ENCODE measurements around the gene USP34. TPM values are rescaled to one million over a fixed set of nuclear protein-coding genes. Genes with fewer than 3 reads are reported as not detected.
A peak's percentile ranks its signal among the peaks of the same experiment; 100 is the strongest.

USP34 gene
- total RNA-seq, 6 experiments from 2014 or later: 50.3 to 65.4 (median 58.5) TPM

DNA sequence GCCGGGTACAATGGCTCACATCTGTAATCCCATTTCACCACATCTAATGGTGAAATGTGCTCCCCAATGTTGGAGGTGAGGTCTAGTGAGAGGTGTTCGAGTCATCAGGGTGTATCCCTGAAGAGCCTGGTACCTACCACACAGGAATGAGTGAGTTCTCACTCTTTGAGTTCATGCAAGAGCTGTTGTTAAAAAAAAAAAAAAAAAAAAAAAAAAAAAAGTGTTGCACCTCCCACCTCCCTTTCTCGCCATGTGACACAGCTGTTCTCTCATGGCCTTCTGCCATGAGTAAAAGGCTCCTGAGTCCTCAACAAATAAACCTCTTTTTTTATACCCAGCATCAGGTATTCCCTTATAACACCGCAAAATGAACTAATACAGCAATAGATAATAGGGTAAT lies 202.6 kb downstream of the USP34 start:
- Mint-ChIP-seq H3K36me3 (ENCODE audit: low read depth) (peaks cover 29% of the 10 kb centered on the region), H3K27me3 (ENCODE audit: insufficient read depth) (peaks cover 1% of the 10 kb centered on the region; the same call in 1 of the 2 replicates), H3K4me1 (ENCODE audit: low read depth) (peaks cover 13% of the 10 kb centered on the region), H3K9me3 (no peaks in the 10 kb centered on the region), H3K4me3 (no peak overlapping the region), H3K27ac (no peak overlapping the region)
- TF ChIP-seq, protein P1, sequence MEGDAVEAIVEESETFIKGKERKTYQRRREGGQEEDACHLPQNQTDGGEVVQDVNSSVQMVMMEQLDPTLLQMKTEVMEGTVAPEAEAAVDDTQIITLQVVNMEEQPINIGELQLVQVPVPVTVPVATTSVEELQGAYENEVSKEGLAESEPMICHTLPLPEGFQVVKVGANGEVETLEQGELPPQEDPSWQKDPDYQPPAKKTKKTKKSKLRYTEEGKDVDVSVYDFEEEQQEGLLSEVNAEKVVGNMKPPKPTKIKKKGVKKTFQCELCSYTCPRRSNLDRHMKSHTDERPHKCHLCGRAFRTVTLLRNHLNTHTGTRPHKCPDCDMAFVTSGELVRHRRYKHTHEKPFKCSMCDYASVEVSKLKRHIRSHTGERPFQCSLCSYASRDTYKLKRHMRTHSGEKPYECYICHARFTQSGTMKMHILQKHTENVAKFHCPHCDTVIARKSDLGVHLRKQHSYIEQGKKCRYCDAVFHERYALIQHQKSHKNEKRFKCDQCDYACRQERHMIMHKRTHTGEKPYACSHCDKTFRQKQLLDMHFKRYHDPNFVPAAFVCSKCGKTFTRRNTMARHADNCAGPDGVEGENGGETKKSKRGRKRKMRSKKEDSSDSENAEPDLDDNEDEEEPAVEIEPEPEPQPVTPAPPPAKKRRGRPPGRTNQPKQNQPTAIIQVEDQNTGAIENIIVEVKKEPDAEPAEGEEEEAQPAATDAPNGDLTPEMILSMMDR (IDR thresholded peaks at IDR 0.05): no peak
- DNase-seq: no peak

DNA sequence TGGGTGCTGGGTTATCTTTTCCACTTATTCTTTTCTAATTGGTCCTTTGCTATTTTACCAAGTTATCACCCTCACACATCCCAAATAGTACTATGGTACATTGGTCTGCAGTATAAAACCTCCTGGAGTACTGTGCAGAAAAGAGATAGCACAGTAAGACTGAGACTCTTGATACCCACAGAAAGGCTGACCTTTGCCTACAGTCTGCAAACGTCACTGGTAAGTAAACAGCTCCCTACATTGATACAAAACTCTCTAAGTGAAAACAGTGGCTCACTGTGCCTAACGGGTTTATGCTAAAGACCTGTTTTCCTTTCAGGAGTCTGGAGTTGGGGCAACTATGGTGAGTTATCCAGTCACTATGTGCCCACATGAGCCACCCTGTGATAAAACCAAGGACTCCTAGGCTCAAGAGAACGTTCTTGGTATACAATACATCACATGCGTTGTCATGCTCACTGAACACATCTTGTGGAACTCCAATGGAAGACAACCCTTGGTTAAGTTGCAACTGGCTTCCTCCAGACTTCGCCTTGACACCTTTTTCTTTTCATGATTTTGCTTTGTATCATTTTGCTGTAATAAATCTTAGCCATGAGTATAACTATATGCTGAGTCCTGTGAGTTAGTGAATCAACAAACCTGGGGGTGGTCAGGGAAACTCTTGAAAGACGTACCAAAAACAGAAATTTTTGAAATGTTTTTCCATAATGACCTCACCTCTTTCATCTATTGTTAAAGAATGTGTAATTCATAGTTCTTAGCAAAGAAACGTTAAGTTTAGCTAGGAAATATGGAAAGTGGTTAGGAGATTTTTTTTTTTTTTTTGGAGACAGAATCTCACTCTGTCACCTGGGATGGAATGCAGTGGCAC lies 204.0 kb downstream of the USP34 start:
- H3K4me1 Mint-ChIP-seq (ENCODE audit: low read depth): peaks cover 13% of the 10 kb centered on the region
- TF ChIP-seq, protein P1 (IDR thresholded peaks at IDR 0.05): no peak
- peaks cover 35% of the 10 kb centered on the region for H3K36me3 Mint-ChIP-seq (ENCODE audit: low read depth)
- H3K27ac Mint-ChIP-seq: no peak overlapping the region
- no peak for DNase-seq
- H3K27me3 Mint-ChIP-seq (ENCODE audit: insufficient read depth): peaks cover 1% of the 10 kb centered on the region; the same call in 1 of the 2 replicates
- no peak overlapping the region for H3K4me3 Mint-ChIP-seq
- peaks cover 9% of the 10 kb centered on the region for H3K9me3 Mint-ChIP-seq

DNA sequence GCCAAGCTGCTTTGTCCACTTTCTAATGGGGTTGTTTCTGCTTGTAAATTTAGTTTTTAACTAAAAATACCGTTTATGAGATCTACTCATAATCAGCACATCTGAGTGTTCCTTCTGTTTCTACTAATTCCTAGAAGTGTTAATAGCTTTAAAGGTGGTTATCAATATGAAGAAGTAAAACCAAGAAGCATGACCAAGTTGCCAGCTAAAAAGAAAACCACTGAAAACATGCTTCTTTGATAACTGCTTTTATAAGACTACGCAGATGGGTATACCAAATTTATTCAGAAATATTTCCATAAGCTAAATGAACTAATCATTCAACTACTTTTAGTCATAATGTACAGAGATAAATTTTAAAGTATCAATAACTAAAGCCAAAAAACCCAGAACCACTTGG lies 207.1 kb downstream of the USP34 start:
- Mint-ChIP-seq H3K9me3 (peaks cover 9% of the 10 kb centered on the region), H3K27me3 (ENCODE audit: insufficient read depth) (peaks cover 1% of the 10 kb centered on the region; the same call in 1 of the 2 replicates), H3K4me1 (ENCODE audit: low read depth) (peaks cover 13% of the 10 kb centered on the region), H3K36me3 (ENCODE audit: low read depth) (peaks cover 46% of the 10 kb centered on the region), H3K27ac (no peak overlapping the region; the same call in 1 of the 2 replicates), H3K4me3 (no peak overlapping the region)
- TF ChIP-seq, protein P1 (IDR thresholded peaks at IDR 0.05): no peak
- DNase-seq: no peak

DNA sequence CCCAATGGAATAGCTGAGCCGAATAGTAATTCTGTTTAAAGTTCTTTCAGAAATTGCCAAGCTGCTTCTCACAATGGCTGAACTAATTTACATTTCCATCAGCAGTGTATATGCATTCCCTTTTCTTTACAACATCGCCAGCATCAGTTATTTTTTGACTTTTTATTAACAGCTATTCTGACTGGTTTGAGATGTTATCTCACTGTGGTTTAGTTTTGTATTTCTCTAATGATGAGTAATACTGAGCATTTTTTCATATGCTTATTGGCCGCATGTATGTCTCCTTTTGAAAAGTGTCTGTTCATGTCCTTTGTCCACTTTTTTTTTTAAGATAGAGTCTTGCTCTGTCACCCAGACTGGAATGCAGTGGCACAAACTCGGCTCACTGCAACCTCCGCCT lies 208.2 kb downstream of the USP34 start:
- Mint-ChIP-seq H3K9me3 (peaks cover 9% of the 10 kb centered on the region), H3K27me3 (ENCODE audit: insufficient read depth) (peaks cover 1% of the 10 kb centered on the region; the same call in 1 of the 2 replicates), H3K27ac (peak overlapping the region; percentile 90), H3K4me1 (ENCODE audit: low read depth) (peaks cover 24% of the 10 kb centered on the region), H3K36me3 (ENCODE audit: low read depth) (peaks cover 55% of the 10 kb centered on the region), H3K4me3 (peak overlapping the region; percentile 60)
- TF ChIP-seq, protein P1 (IDR thresholded peaks at IDR 0.05): no peak
- DNase-seq: peak; percentile 81

DNA sequence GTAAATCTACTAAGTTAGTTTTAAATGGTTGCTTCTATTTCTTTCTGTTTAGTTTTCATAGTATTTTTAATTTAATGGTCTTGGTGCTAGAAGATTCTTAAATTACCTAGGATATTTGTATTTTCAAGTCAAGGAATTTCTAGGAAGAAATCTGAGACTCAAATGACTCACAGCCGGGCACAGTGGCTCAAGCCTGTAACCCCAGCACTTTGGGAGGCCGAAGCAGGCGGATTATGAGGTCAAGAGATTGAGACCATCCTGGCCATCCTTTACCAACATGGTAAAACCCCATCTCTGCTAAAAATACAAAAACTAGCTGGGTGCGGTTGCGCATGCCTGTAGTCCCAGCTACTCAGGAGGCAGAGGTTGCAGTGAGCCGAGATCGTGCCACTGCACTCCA lies 213.4 kb downstream of the USP34 start:
- peaks cover 55% of the 10 kb centered on the region for H3K36me3 Mint-ChIP-seq (ENCODE audit: low read depth)
- H3K27ac Mint-ChIP-seq: no peak overlapping the region
- DNase-seq: no peak

More for the DNA sequence above, 213.4 kb downstream of the USP34 start:
- peaks cover 63% of the 10 kb centered on the region for H3K4me1 Mint-ChIP-seq (ENCODE audit: low read depth)
- H3K4me3 Mint-ChIP-seq: no peak overlapping the region; the same call in 1 of the 2 replicates
- TF ChIP-seq, protein P1 (IDR thresholded peaks at IDR 0.05): no peak
- H3K27me3 Mint-ChIP-seq (ENCODE audit: insufficient read depth): no peaks in the 10 kb centered on the region; the same call in 1 of the 2 replicates
- H3K9me3 Mint-ChIP-seq: peaks cover 3% of the 10 kb centered on the region

Measured in HFFc6 (cell line).